HCT116 (cell line): Measurements from ENCODE around the gene SPRN. TPM values are rescaled to one million over a fixed set of nuclear protein-coding genes. Genes with fewer than 3 reads are reported as not detected.

Experiments used
- ATAC-seq: fragments of 200-7000 bp; cut with Tn5 transposase; 2 replicates; pipeline ENCODE4 v1.9.1; 2020; ENCODE audit warnings: mild to moderate bottlenecking, moderate library complexity
- BruUV-seq: library from RNA; stranded (reverse); fragments of 400-500 nt; replicated peaks from 2 replicates; lab custom pipeline; 2021; lab: Mats Ljungman, UMichigan
- CTCF ChIA-PET: fragments of 300-600 bp; sonication (Branson Sonifier 250); formaldehyde crosslinking; loops from one replicate; lab custom pipeline; 2021; ENCODE audit warnings: antibody characterized with exemption; lab: Charles Lee
- POLR2A ChIA-PET: fragments of 300-600, 350-600 bp; sonication (Branson Sonifier 250); formaldehyde crosslinking; loops from one replicate; lab custom pipeline; 2021; ENCODE audit warnings: antibody characterized with exemption; lab: Charles Lee
- RAD21 ChIA-PET, 2 experiments: fragments of 300-600 bp; sonication (Branson Sonifier 250); formaldehyde crosslinking; loops; one replicate each; lab custom pipeline; 2023; ENCODE audit warnings: low total read pairs in 2 of 2; ENCODE audit not compliant: uncharacterized antibody in 2 of 2, unreplicated experiment in 2 of 2, low non-redundant PET in 1 of 2; lab: Charles Lee
- DNase-seq: peaks from one replicate; pipeline ENCODE4 v3.0.0-alpha.2; 2010; ENCODE audit warnings: low read depth, low spot score
- H2AFZ ChIP-seq: fragments of 200-600 bp; shearing (Covaris generic), sonication (generic); 2 replicates; pipeline ENCODE4 v1.6.1; 2017; ENCODE audit warnings: low read depth, mixed run types, mixed read lengths, antibody characterized with exemption, low read length; ENCODE audit not compliant: poor library complexity, severe bottlenecking
- H3K27ac ChIP-seq: 2 replicates; pipeline ENCODE4 v1.5.1; 2012; ENCODE audit warnings: low read depth, low read length
- H3K27me3 ChIP-seq: fragments of 200-600 bp; sonication (generic); 2 replicates; pipeline ENCODE4 v1.6.1; 2016; ENCODE audit warnings: mixed run types, low read length, mixed read lengths; ENCODE audit not compliant: insufficient read depth
- H3K36me3 ChIP-seq, 2 experiments: fragments of 200-500 bp in 1 of 2; fragments of 200-600 bp in 1 of 2; sonication (Bioruptor generic) in 1 of 2; sonication (generic) in 1 of 2; 2 replicates each; pipeline versions ENCODE4 v1.5.1 to v1.6.1; 2014 to 2016; ENCODE audit warnings: low read length in 2 of 2, inconsistent platforms in 1 of 2, mixed read lengths in 1 of 2, mixed run types in 1 of 2; ENCODE audit not compliant: insufficient read depth in 2 of 2, control insufficient read depth in 1 of 2
- H3K4me1 ChIP-seq, 2 experiments: fragments of 200-600 bp in 1 of 2; sonication (generic) in 1 of 2; 2 replicates each; pipeline versions ENCODE4 v1.5.1 to v1.6.1; 2012 to 2017; ENCODE audit warnings: low read length in 2 of 2, inconsistent platforms in 1 of 2, mild to moderate bottlenecking in 1 of 2, mixed read lengths in 1 of 2, mixed run types in 1 of 2, moderate library complexity in 1 of 2; ENCODE audit not compliant: insufficient read depth in 2 of 2, control insufficient read depth in 1 of 2
- H3K4me2 ChIP-seq: fragments of 200-600 bp; sonication (generic); 2 replicates; pipeline ENCODE4 v1.6.1; 2017; ENCODE audit warnings: mixed run types, low read length, mixed read lengths
- H3K4me3 ChIP-seq, 2 experiments: fragments of 200-600 bp in 1 of 2; sonication (generic) in 1 of 2; replicated peaks in 1 of 2; 2 replicates each; pipeline ENCODE4 v1.5.1; 2011 to 2016; ENCODE audit warnings: low read length in 2 of 2, control low read depth in 1 of 2, low read depth in 1 of 2, mild to moderate bottlenecking in 1 of 2, mixed read lengths in 1 of 2, mixed run types in 1 of 2
- H3K79me2 ChIP-seq: fragments of 200-600 bp; sonication (generic); 2 replicates; pipeline ENCODE4 v1.6.1; 2017; ENCODE audit warnings: mild to moderate bottlenecking, mixed run types, low read length, moderate library complexity, mixed read lengths; ENCODE audit not compliant: insufficient read depth
- H3K9ac ChIP-seq: fragments of 200-600 bp; sonication (generic); 2 replicates; pipeline ENCODE4 v1.6.1; 2016; ENCODE audit warnings: low read length, mixed read lengths
- H3K9me2 ChIP-seq: fragments of 200-600 bp; sonication (generic), shearing (Covaris generic); 2 replicates; pipeline ENCODE4 v1.6.1; 2017; ENCODE audit warnings: mixed run types, mild to moderate bottlenecking, moderate library complexity; ENCODE audit not compliant: insufficient read depth
- H3K9me3 ChIP-seq, 2 experiments: fragments of 200-500 bp in 1 of 2; fragments of 200-600 bp in 1 of 2; sonication (Bioruptor generic) in 1 of 2; sonication (generic) in 1 of 2; 2 replicates each; pipeline ENCODE4 v1.6.1; 2014 to 2017; ENCODE audit warnings: low read length in 2 of 2, mixed read lengths in 2 of 2, inconsistent platforms in 1 of 2, low read depth in 1 of 2, mild to moderate bottlenecking in 1 of 2, mixed run types in 1 of 2, moderate library complexity in 1 of 2; ENCODE audit not compliant: control insufficient read depth in 1 of 2, insufficient read depth in 1 of 2
- H4K20me1 ChIP-seq: fragments of 200-600 bp; sonication (generic), shearing (Covaris generic); 2 replicates; pipeline ENCODE4 v1.6.1; 2017; ENCODE audit warnings: mixed run types, mild to moderate bottlenecking, moderate library complexity; ENCODE audit not compliant: insufficient read depth
- ATF3 ChIP-seq: IDR thresholded peaks from 2 replicates; pipeline ENCODE4 v1.6.1; 2012
- CBX3 ChIP-seq: IDR thresholded peaks from 2 replicates; pipeline ENCODE4 v1.6.1; 2012; ENCODE audit warnings: low read depth
- CEBPB ChIP-seq: IDR thresholded peaks from 2 replicates; pipeline ENCODE4 v1.6.1; 2012; ENCODE audit warnings: low read depth
- CTCF ChIP-seq, 3 experiments: fragments of 200-600 bp in 1 of 3; sonication (generic) in 1 of 3; IDR thresholded peaks in 2 of 3; conservative IDR thresholded peaks in 1 of 3; 2 replicates each; pipeline ENCODE4 v1.5.1; 2012 to 2017; ENCODE audit warnings: low read depth in 2 of 3, low read length in 2 of 3, antibody characterized with exemption in 1 of 3, borderline replicate concordance in 1 of 3, control low read depth in 1 of 3, mild to moderate bottlenecking in 1 of 3, mixed read lengths in 1 of 3, mixed run types in 1 of 3, moderate library complexity in 1 of 3; ENCODE audit not compliant: insufficient read depth in 1 of 3
- JUND ChIP-seq: IDR thresholded peaks from 2 replicates; pipeline ENCODE4 v1.6.1; 2012
- POLR2AphosphoS5 ChIP-seq: IDR thresholded peaks from 2 replicates; pipeline ENCODE4 v1.6.1; 2011; ENCODE audit warnings: mild to moderate bottlenecking, low read depth, low read length, moderate library complexity
- REST ChIP-seq: IDR thresholded peaks from 2 replicates; pipeline ENCODE4 v1.6.1; 2012; ENCODE audit warnings: low read depth
- TCF7L2 ChIP-seq: IDR thresholded peaks from 2 replicates; pipeline ENCODE4 v1.7.0; 2011; ENCODE audit warnings: borderline replicate concordance, inconsistent platforms; ENCODE audit not compliant: insufficient read depth, insufficient read length; ENCODE audit errors: extremely low read depth
- ZNF274 ChIP-seq: fragments of 200-500 bp; sonication (Bioruptor generic); IDR thresholded peaks from 2 replicates; pipeline ENCODE4 v1.6.1; 2014; ENCODE audit warnings: mild to moderate bottlenecking, low read depth, low read length, inconsistent platforms
- intact Hi-C: fragments of 100-400 bp; cut with micrococcal nuclease; formaldehyde crosslinking; loops from 2 replicates; pipeline ENCODE4 v1.10.0; 2022
- total RNA-seq: library from RNA; stranded (reverse); gene quantifications from one replicate; pipeline ENCODE4 v1.2.1, GENCODE V29; 2021; ENCODE audit not compliant: unreplicated experiment

The SPRN gene
- total RNA-seq, 1 experiment from 2014 or later = not detected

GRCh38 chr10:133465950-133466474, 41.6 kb upstream of the SPRN start:
- RAD21 ChIA-PET = no interaction called here

More at GRCh38 chr10:133465950-133466474, 41.6 kb upstream of the SPRN start:
- Histone ChIP-seq H3K36me3 (no peaks in the 10 kb centered on the region), H3K9me3 (no peaks in the 10 kb centered on the region), H3K27ac (no peak overlapping the region), H3K4me3 (no peak overlapping the region), H3K27me3 (no peaks in the 10 kb centered on the region), H3K4me2 (no peak overlapping the region), H3K4me1 (no peaks in the 10 kb centered on the region), H3K9ac (no peak overlapping the region), H3K79me2 (no peaks in the 10 kb centered on the region), H2AFZ (no peak overlapping the region), H4K20me1 (no peaks in the 10 kb centered on the region), H3K9me2 (no peaks in the 10 kb centered on the region)
- TF ChIP-seq JUND (no peak), CTCF (IDR thresholded peaks at IDR 0.05 in 2 of 3, conservative IDR thresholded peaks at IDR 0.05 in 1 of 3; ENCODE audit: borderline replicate concordance in 1 of 3, insufficient read depth in 1 of 3, low read depth in 2 of 3, low read length in 2 of 3) (no peak), ZNF274 (no peak), CEBPB (no peak), CBX3 (no peak), ATF3 (no peak), REST (no peak), TCF7L2 (no peak), POLR2AphosphoS5 (no peak)
- ChIA-PET POLR2A (no interaction called here), CTCF (no interaction called here)
- intact Hi-C loops = no loop called here
- ATAC-seq (no peak), DNase-seq (no peak)
- no TSS peak for BruUV-seq
